SK-N-SH (cell line): ENCODE results near the gene LSS.

Source experiments
- RAD21 ChIP-seq: IDR thresholded peaks from 2 replicates; pipeline ENCODE4 v1.6.1; 2012; ENCODE audit warnings: mild to moderate bottlenecking, low read length
- RFX5 ChIP-seq: IDR thresholded peaks from 2 replicates; pipeline ENCODE4 v1.6.1; 2012; ENCODE audit warnings: mild to moderate bottlenecking, improper control_type of control experiment, low read length

DNA sequence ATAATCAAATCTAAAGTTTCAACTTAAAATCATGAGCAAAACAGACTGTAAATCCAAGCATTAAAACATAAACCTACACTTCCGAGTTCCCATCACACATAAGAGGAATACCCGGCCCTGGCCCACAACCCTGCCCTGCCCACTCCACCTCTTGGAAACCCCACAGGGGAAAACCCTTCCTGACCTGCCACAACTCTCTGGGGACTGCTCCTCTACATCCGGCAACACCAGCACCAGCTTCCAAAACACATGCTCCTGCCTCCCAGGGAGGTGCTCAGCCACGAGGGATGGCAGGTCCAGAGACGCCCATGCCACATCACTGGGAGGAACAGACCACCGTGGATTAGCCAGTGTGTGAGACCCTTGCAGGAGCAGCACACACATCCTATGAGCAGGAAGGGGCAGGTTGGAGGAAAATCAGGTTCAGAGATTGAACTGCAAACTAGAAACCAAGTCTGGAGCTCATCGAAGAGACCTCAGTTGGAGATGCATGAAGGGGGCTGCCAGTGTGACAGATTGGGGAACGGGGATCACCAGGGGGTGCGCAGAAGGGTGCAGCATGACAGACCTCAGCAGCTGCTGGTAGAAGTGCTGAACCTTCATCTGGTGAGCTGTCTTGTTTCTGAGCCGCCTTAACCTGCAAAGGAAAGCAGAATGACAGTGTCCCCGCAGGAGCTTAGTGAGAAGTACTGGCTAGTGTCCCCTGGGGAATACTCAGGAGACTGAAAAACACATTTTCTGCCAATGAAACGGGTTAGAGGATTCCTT lies 25.8 kb upstream of the LSS start:
- TF ChIP-seq RFX5 (no peak), RAD21 (no peak)
